Mucosa of gallbladder (tissue), 1 donor: ENCODE data around the gene CENPX. TPM values are rescaled to one million over a fixed set of nuclear protein-coding genes. Genes with fewer than 3 reads are reported as not detected.
"Not testable (repeated sequence)": the region's sequence is repeated elsewhere in the genome, so short reads cannot be mapped to it uniquely, and the experiment has no call there.

Experiments
- DNase-seq: peaks from one replicate; pipeline ENCODE4 v3.0.0-alpha.2; 2020; ENCODE audit warnings: low spot score
- total RNA-seq: library from RNA; stranded (reverse); gene quantifications from one replicate; pipeline ENCODE4 v1.2.1, GENCODE V29; 2021
- donor health status: DM: no; HTN: no; CAD: no.

Gene CENPX
- total RNA-seq, 1 donor from 2014 or later: 43.4 TPM

DNA sequence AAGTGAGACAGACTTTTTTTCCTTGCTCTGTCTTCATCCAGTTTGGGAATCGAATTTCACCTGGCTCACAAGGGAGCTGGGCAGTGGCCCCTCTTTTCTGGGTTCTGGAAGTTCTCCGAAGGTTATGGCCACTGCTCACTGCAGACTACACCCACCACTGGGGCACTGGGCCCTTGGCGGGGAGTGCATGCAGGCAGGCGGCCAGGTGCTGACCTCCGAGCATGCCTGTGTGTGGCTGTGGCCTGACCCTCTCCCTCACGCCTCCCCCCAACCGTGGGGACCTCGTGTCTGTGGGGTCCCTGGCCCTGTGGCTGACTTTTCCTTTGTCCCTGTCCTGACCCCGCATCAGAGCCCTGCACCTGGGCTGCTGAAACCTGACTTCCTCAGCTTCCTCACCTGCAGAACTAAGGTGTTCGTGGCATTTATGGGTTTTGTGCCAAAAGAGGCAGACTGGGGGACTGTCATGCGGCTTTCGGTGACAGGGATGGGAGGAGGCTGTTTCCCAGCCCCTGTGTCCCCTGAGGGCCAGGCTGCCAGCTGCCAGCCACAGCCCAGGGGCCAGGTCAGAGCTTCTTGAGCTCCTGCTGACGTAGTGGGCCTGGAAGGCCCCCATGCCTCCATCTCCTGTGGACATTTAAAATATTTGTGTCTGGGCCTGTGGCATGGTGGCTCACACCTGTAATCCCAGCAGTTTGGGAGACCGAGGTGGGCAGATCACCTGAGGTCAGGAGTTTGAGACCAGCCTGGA lies 23.8 kb downstream of the CENPX start:
- no peak for DNase-seq

DNA sequence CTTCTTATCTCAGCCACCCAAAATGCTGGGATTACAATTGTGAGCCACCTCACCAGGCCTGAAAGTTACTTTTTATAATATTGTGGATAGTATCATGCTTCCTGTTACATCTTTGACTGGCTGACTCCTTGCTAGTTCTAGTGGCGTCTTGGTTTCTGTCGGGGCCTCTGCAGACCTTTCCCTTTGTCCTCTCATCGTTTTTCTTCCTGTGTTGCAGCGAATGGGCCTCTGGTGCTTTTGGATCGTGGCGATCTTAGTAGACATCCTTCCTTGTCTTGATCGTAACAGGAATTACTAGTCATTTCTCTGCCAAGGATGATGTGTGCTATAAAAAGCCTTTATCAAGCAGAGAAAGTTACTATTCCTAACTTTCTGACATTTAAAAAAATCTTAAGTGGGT lies 24.5 kb downstream of the CENPX start:
- DNase-seq: no peak

DNA sequence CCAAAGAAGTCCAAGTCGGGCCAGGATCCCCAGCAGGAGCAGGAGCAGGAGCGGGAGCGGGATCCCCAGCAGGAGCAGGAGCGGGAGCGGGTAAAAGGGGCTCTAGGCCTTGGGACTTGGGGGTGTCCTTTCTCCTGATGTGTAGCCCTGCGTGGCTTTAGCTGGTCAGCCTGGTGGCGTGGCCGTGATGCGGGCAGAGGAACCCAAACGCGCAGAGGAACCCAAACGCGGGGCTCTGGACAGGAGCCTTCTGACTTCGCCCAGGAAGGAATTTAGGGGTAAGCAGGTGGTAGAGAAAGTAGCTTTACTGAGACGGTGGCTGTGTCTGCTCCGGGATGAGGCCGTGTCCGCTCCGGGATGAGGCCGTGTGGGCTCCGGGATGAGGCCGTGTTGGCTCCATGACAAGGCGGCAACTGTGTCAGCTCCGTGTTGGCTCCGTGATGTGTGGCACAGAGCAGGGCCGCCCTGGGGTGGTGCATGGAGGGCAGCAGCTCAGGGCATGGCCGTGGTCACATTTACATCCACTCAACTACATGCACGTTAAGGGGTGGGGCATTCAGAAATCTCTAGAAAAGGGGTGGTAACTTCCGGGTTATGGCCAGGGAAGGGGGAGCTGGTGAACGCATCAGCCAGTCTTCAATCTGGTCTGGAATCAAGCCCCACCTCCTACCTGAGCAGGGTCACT lies 25.8 kb downstream of the CENPX start:
- no peak for DNase-seq

DNA sequence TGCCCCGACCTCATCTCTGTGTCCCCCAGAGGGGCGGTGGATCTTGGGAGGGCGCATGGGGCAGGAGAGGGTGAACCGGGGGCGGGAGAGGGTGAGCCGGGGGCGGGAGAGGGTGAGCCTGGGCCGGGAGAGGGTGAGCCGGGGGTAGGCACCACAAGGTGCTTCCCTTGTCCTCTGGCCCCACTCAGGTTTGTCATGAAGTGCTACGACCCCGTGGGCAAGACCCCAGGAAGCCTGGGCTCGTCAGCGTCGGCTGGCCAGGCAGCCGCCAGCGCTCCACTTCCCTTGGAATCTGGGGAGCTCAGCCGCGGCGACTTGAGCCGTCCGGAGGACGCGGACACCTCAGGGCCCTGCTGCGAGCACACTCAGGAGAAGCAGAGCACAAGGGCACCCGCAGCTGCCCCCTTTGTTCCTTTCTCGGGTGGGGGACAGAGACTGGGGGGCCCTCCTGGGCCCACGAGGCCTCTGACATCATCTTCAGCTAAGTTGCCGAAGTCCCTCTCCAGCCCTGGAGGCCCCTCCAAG lies 26.4 kb downstream of the CENPX start:
- DNase-seq: no peak

DNA sequence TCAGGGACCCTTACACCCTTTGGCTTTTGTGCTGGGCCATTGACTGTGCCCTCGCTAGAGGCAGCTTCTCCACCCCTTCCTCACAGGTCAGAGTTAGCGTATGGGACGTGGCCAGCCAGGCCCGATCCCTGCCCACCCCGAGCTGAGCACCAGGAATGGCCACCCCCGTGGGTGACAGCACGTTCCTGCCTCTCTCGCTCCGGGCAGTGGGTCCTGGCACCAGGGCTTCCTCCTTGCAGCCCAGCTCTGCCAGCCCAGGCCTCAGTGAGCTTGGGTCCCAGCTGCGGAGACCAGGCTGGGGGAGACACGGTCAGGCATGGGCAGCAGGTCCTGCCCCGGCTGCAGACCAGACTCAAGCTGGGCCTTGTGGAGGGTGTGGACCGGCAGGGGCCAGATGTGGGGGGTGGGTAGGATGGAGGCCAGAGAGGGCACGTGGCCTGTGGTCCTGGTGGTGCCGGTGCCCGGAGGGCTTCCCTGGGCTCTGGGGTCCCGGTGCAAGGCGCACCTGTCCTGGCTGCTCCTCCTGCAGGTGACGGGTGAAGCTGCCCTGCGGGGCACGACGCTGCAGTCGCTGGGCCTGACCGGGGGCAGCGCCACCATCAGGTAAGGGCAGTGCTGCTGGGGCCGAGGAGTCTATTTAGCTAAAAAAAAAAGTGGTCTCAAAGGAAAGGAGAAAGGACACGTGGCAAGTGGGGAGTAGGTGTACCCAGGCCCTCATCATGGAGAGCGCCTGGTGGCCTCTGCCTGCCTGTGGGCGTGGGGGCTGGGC lies 27.0 kb downstream of the CENPX start:
- no peak for DNase-seq

DNA sequence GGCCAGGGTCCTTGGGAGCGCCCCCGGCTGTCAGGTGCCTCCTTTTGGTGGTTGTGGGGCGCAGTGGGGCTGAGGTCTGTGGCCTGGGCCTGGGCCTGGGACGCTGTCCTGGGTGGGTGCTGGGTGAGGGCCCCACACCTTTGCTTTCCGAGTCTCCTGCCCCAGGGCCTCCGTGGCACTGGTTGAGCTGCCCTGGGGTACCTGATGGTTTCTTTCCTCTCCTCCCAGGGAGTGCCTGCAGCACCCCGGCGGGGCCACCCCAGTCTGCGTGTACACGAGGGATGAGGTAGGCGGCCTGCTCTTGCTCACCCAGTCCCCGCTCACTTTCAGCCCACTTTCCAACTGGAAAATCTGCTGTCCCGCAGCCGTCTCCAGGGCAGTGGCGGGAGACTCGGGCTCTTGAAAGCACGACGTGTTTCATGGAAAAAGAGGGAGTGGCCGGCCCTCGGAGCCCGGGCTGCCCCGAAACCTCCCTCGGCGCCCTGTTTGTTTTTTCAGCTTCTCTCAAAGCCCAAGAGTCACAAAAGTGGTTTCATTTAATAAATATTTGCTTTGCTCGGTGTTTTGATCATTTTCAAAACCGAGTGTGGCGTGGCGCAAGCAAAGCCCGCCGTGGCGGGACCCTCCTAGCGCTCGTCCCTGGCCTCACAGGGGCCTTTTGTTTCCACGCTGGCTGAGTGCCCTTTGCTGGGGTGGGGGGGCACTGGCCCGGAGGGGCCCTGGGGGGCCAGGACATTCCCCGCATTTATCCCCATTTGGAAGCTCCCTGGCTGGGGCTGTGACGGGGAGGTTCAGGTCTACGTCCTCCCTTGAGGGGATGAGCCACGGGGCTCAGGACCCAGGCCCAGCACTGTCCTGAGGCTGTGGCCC lies 27.9 kb downstream of the CENPX start:
- DNase-seq: no peak

DNA sequence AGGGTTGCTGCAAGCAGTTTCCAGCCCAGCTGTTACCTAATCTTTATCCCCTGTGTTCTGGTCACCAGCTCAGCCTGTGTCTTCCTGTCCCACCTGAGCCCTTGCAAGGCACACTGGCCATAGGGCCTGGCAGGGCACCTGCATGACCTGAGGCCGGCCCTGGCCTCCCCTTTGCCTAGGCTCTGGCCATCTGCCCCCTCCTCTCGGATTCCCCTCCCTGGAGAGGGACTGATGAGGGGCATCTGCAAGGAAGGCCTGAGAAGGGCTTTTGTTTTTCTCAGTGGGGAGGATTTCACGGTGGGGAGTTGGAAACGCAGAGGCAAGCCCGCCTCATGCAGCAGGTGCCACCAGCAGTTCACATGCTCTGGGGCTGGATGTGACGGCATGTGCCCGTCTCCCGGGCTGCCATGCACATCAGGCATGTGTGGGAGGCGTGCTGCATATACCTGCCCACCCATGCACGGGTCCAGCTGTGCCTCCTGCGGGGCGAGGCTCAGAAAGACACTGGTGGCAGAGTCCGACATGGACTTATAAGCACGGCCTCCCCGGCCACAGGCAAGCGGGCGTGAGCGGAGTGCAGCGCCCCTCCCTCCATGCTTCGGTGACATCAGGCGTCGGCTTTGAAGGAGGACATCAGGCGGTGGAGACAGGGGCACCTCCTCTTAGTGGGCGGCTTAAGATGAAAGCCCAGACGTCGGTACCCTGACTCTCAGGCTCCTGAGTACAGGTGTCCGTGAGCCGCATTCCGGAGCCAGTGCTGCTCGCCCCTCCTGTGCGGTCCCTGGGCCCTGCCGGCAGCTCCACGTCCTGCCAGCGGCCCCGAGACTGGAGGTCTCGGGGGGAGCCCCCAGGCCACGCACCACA lies 28.7 kb downstream of the CENPX start:
- no peak for DNase-seq

DNA sequence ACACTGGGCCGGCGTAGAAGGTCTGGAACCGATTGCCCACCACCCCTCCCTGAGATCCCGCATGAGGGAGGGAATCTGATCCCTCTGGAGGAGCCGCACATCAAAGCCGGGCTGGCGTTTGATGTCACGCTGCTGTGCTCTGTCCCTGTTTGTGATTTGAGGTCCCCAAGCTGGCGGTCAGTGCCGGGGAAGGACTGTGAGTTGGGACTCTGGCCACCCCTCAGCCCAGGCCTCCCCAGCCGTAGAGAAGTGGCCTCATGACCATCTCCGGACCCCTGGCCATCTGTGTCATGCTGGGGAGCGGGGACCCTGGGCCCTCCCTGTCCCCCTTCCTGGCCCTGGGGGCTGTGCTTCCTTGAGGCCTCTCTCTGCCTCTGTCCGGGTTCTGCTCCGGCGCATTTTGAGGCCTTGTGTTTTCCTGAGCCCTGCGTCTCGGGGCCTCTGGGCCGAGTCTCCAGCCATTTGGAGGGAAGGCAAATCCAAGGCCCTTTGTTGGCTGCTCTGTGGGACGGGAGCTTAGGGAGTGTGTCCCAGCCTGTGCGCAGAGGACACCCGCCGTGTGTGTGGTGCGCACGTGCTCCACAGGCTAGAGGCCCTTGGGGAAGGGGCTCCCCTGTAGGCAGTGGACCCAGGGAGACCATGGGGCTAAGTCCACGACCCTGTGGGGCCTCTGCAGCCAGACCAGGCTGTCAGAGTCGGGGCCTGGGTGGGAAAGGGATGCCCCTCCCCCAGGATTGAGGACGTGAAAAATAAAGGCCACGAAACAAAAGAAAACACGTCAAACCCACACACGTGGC lies 30.2 kb downstream of the CENPX start:
- no peak for DNase-seq

DNA sequence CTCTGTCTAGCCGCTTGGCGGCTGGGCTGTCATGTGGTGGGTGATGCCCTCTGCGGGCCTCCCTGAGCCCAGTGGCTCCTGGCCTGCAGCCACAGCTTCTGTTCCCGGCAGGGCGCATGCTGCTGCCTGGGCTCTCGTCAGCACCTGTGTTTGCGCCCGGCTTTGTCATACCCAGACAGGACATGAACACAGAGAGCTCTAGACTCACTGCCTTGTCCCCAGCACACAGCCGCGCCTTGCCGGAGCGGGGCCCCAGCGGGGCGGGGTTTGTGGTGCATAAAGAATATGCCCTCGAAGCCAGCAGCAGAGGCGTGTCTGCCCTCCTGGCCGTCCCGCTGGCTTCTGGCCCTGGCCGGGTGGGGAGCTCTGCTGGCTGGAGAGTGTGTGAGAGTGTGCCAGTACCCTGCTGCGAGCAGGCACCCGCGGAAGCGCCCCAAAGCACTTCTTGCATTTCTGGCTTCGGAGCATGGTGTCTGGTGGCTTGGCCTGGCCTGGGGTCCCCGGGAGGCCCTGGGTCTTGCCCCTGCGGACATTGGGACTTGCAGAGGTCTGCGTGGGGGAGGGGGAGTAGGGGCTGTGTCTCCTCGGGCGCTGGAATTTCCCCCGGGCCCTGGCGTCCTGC lies 30.9 kb downstream of the CENPX start:
- DNase-seq: peak; percentile 79

DNA sequence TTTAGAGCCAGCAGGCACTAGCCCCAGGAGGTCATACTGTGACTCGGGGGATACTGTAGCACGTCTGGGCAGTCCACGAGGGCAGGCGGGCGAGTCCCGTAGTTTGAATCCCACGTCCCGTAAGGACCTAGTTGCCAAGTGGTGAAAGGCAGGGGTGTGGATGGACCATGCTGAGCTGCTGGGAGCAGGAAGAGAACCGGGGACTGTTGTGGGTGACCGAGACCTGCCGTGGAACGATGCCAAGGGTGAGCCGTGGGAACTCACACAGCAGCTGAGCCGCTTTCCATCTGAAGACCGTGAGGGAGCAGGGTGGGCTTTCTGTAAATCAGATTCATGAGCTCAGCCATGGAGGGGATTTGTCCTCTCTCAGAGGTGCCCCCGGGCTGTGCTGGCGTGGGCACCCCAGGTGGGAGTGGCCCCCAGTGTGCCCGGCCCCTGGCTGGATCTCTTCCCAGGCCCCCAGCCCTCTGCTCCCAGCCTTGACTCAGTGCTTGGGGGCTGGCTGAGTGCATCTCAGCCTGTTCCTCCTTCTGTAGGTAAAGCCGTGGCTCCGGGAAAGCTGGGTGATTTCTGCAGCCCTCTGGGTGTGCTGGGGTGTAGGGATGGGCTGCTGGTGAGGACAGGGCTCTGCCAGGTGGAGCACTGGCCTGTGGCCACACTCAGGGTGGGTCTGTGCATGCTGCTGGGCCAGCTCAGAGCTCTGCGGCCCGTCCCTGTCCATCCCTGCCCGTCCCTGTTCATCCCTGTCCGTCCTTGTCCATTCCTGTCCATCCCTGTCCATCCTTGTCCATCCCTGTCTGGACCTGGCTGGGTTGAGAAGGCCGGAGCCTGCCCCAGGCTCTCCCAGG lies 31.6 kb downstream of the CENPX start:
- DNase-seq: no peak

DNA sequence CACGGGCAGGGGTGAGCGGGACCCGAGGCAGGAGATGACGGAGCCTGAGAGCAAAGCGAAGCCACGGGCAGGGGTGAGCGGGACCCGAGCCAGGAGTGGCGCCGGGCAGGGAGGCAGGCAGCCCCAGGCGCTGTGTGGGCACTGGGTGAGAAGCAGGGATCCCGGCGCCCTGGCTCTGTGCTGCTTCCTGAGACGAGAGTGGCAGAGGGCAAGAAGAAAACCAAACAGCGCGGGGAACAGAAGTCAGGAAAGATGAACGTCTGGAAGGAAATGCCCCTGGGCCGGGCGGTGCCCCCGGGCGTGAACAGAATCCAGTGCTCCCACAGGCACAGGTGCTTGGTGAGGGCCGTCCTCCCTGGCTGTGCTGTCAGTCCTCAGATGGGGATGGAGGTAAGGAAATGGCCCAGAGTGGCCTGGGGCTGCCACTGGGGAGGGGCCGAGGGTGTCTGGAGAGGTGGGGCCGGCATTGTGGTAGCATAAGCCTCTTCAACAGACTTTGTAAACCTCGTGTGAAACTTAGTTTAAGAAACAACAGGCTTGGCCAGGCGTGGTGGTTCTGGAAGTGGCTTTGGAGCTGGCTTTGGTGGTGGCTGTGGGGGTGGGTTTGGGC lies 35.4 kb downstream of the CENPX start:
- no peak for DNase-seq

DNA sequence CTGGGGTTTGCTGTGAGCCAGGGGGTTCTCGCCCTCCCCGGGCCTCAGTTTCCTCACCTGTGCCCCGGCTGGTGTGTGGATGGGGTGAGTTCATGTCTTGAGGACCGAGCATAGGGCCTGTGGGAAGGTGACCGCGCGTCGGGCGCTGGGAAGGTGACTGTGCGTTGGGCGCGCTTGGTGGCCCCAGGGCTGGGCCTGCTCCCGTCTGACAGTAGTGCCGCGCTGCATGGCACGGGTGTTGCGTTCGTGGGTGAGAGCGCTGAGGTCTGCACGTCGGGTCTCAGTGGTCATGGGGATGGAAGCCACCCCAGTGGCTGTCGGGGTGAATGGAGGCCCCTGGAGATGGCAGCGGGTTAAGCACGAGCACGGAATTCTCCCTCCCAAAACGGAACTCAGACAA lies 36.1 kb downstream of the CENPX start:
- DNase-seq: no peak

DNA sequence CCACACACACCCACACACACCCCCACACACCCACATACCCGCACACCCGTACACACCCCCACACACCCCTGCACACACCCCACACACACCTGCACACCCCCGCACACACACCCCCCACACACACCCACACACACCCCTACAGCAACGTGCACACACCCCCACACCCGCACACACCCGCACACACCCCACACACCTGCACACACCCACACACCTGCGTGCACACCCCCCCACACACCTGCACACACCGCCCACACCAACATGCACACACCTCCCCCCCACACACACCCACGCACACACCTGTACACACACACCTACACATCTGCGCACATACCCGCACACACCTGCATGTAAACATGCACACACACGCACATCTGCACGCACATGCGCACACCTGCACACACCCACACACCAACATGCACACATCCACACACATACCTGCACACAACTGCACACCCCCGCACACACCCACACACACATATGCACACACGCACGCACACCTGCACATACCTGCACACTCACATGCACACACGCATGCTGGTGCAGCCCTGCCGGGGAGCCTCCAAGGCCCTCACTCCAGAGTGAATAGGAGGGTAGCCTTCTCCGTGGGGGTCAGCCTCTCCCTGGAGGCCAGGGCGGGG lies 37.8 kb downstream of the CENPX start:
- DNase-seq: no peak

DNA sequence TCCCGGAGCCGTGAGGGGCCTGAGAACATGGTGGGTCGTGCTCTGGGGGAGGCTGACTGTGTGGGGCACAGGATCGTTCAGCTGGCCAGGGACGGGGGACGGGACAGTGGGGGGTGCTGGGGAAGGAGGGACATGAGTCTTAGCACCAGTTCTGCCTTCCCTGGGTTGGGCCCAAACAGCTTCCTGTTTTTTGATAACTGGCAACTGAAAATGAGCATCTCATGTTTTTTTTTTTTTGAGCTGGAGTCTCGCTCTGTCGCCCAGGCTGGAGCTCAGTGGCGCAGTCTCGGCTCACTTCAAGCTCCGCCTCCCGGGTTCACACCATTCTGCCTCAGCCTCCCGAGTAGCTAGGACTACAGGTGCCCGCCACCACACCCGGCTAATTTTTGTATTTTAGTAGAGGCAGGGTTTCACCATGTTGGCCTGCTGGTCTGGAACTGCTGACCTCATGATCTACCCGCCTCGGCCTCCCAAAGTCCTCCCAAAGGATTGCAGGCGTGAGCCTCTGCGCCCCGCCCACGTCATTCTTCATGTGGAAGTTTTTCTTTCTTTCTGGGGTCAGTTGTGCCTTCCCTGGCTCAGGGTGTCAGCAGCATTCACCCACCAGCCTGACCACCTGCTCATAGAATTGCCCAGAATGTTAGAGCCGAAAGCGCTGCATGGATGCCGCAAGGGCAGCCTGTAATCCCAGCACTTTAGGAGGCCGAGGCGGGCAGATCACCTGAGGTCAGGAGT lies 38.9 kb downstream of the CENPX start:
- DNase-seq: no peak

DNA sequence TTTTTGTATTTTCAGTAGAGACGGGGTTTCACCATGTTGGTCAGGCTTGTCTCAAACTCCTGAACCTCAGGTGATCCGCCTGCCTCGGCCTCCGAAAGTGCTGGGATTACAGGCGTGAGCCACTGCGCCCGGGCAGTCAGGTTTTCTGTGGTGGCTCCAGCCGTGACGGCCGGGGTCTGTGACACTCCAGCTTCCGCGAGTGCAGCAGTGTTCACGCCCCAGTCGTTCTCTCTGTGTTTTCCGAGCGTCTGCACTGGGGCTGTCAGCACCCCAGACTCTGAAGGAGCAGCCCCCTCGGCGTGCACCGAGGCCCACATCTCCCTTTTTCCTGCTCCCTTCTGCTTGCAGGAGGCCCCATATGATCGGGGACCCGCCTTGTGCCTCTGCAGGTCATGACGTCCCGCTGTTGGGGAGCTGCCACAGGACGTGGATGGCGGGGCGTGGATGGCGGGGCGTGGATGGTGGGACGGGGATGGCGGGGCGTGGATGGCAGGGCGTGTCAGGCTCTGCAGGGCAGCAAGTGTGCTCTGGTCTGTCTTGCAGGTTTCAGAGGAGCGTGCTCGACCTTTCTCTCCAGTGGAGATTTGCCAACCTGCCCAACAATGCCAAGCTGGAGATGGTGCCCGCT lies 39.6 kb downstream of the CENPX start:
- DNase-seq: no peak

DNA sequence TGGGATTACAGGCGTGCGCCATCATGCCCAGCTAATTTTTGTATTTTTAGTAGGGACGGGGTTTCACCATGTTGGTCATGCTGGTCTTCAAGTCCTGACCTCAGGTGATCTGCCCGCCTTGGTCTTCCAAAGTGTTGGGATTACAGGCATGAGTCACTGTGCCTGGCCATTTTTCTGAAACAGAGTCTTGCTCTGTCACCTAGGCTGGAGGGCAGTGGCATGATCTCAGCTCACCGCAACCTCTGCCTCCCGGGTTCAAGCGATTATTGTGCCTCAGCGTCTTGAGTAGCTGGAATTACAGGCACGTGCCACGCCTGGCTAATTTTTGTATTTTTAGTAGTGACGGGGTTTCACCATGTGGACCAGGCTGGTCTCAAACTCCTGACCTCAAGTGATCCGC lies 41.2 kb downstream of the CENPX start:
- DNase-seq: not testable (repeated sequence)
